ENCODE data around the gene CARHSP1.
"Not testable (repeated sequence)": the region's sequence is repeated elsewhere in the genome, so short reads cannot be mapped to it uniquely, and the experiment has no call there.

CARHSP1 gene

GRCh38 chr16:8854298-8854948, 14.4 kb downstream of the CARHSP1 start:
- DNase-seq (ENCODE audit: low read depth in 2 of 2), result no peak

- no peak for DNase-seq (ENCODE audit: low read depth in 2 of 2)
These were observed 15.2 kb downstream of the CARHSP1 start for GRCh38 chr16:8853611-8854010.

GRCh38 chr16:8853150-8853549, 15.7 kb downstream of the CARHSP1 start:
- no peak for DNase-seq (ENCODE audit: low read depth in 2 of 2)

GRCh38 chr16:8852534-8852933, 16.3 kb downstream of the CARHSP1 start:
- no peak for DNase-seq (ENCODE audit: low read depth in 2 of 2)

GRCh38 chr16:8851761-8852403, 16.9 kb downstream of the CARHSP1 start:
- no peak for DNase-seq (ENCODE audit: low read depth in 2 of 2)

- DNase-seq (ENCODE audit: low read depth in 2 of 2), result no peak
These were observed 18.4 kb downstream of the CARHSP1 start for GRCh38 chr16:8850279-8850885.

GRCh38 chr16:8849411-8850011, 19.3 kb downstream of the CARHSP1 start:
- no peak for DNase-seq (ENCODE audit: low read depth in 2 of 2)

- DNase-seq (ENCODE audit: low read depth in 2 of 2), result no peak
These were observed 19.8 kb downstream of the CARHSP1 start for GRCh38 chr16:8848939-8849391.

GRCh38 chr16:8848231-8848938, 20.4 kb downstream of the CARHSP1 start:
- no peak for DNase-seq (ENCODE audit: low read depth in 2 of 2)

- DNase-seq (ENCODE audit: low read depth in 2 of 2), result no peak
These were observed 21.2 kb downstream of the CARHSP1 start for GRCh38 chr16:8847623-8848022.

- no peak for DNase-seq (ENCODE audit: low read depth in 2 of 2)
These were observed 21.7 kb downstream of the CARHSP1 start for GRCh38 chr16:8847145-8847544.

- DNase-seq (ENCODE audit: low read depth in 2 of 2), result no peak
These were observed 22.3 kb downstream of the CARHSP1 start for GRCh38 chr16:8846401-8846932.

GRCh38 chr16:8845699-8846298, 23.0 kb downstream of the CARHSP1 start:
- DNase-seq (ENCODE audit: low read depth in 2 of 2), result no peak

GRCh38 chr16:8843296-8843695, 25.5 kb downstream of the CARHSP1 start:
- not testable (repeated sequence) for DNase-seq (ENCODE audit: low read depth in 2 of 2)

- DNase-seq (ENCODE audit: low read depth in 2 of 2), result not testable (repeated sequence)
These were observed 26.8 kb downstream of the CARHSP1 start for GRCh38 chr16:8842016-8842415.

- not testable (repeated sequence) for DNase-seq (ENCODE audit: low read depth in 2 of 2)
These were observed 31.2 kb downstream of the CARHSP1 start for GRCh38 chr16:8837594-8837993.

GRCh38 chr16:8836797-8837196, 32.0 kb downstream of the CARHSP1 start:
- not testable (repeated sequence) for DNase-seq (ENCODE audit: low read depth in 2 of 2)

GRCh38 chr16:8832717-8833105, 36.1 kb downstream of the CARHSP1 start:
- no peak for DNase-seq (ENCODE audit: low read depth in 2 of 2)

GRCh38 chr16:8831871-8832716, 36.7 kb downstream of the CARHSP1 start:
- DNase-seq (ENCODE audit: low read depth in 2 of 2), result no peak

- no peak for DNase-seq (ENCODE audit: low read depth in 2 of 2)
These were observed 37.4 kb downstream of the CARHSP1 start for GRCh38 chr16:8831450-8831849.
